Ovary (tissue), 3 donors: ENCODE measurements around the gene GREM2.

Experiments used
- EP300 ChIP-seq: sonication (generic); formaldehyde crosslinking; IDR thresholded peaks from one replicate; pipeline ENCODE4 v1.6.1; 2017; ENCODE audit warnings: antibody characterized with exemption
- TF ChIP-seq, protein P1 (sequence below), 3 donors: fragments of 450-650 bp in 2 of 3; fragments of 200-600 bp in 1 of 3; IDR thresholded peaks; one replicate each; pipeline versions ENCODE4 v1.5.1 to v1.8.0; 2016 to 2022; ENCODE audit warnings: antibody characterized with exemption in 3 of 3, mild to moderate bottlenecking in 1 of 3
- donor health status: DM: no; HTN: no; CAD: no.

DNA sequence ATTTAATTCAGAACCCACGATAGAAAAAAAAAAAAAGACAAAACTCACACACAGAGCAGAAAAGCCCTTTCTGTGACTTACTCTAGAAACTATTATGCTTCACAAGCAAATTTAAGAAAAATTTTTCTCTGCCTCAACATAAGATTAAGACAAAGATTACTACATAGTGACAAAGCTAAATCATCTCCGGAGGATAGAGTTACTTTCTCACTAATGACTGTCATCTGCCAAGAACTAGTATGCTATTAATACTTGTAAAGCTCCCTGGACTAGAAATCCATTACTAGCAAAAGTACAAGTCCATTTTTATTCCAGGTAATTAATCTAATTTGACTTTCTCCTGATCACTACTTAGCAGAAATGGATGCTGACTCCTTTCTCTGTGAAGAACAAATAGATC is 25.9 kb downstream of the GREM2 start:
- TF ChIP-seq, protein P1, sequence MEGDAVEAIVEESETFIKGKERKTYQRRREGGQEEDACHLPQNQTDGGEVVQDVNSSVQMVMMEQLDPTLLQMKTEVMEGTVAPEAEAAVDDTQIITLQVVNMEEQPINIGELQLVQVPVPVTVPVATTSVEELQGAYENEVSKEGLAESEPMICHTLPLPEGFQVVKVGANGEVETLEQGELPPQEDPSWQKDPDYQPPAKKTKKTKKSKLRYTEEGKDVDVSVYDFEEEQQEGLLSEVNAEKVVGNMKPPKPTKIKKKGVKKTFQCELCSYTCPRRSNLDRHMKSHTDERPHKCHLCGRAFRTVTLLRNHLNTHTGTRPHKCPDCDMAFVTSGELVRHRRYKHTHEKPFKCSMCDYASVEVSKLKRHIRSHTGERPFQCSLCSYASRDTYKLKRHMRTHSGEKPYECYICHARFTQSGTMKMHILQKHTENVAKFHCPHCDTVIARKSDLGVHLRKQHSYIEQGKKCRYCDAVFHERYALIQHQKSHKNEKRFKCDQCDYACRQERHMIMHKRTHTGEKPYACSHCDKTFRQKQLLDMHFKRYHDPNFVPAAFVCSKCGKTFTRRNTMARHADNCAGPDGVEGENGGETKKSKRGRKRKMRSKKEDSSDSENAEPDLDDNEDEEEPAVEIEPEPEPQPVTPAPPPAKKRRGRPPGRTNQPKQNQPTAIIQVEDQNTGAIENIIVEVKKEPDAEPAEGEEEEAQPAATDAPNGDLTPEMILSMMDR (IDR thresholded peaks at IDR 0.05) = no peak
- TF ChIP-seq EP300 = no peak
